Left ventricle myocardium inferior (tissue), 1 donor: ENCODE data around the gene DISP1. TPM values are rescaled to one million over a fixed set of nuclear protein-coding genes. Genes with fewer than 3 reads are reported as not detected.

Experiments used
- DNase-seq: peaks from one replicate; pipeline ENCODE4 v3.0.0-alpha.2; 2020
- H3K27ac ChIP-seq: fragments of 200-600 bp; replicated peaks from 2 replicates; pipeline ENCODE4 v1.8.0; 2021
- H3K27me3 ChIP-seq: fragments of 200-600 bp; 2 replicates; pipeline ENCODE4 v1.8.0; 2021; ENCODE audit warnings: low read depth
- H3K36me3 ChIP-seq: fragments of 200-600 bp; 2 replicates; pipeline ENCODE4 v1.8.0; 2021
- H3K4me1 ChIP-seq: fragments of 200-600 bp; 2 replicates; pipeline ENCODE4 v1.8.0; 2021
- H3K4me3 ChIP-seq: fragments of 200-600 bp; 2 replicates; pipeline ENCODE4 v1.8.0; 2021; ENCODE audit warnings: mild to moderate bottlenecking, moderate library complexity
- H3K9me3 ChIP-seq: fragments of 200-600 bp; replicated peaks from 2 replicates; pipeline ENCODE4 v1.8.0; 2021
- CTCF ChIP-seq: fragments of 200-600 bp; IDR thresholded peaks from 2 replicates; pipeline ENCODE4 v1.8.0; 2021; ENCODE audit warnings: antibody characterized with exemption, mild to moderate bottlenecking, borderline replicate concordance
- intact Hi-C: fragments of 100-400 bp; cut with micrococcal nuclease; formaldehyde crosslinking; loops from one replicate; pipeline ENCODE4 v1.11.0; 2022
- total RNA-seq: library from RNA; stranded (reverse); fragmentation: NEBNext Ultra II Directional; extraction: Animal tissue kit (Norgen Biotek cat#: 25700); gene quantifications from one replicate; pipeline ENCODE4 v1.2.1, GENCODE V29; 2021
- donor health status: DM: no; HTN: yes; CAD: no; lungs with severe emphysema.

DISP1 gene
- total RNA-seq, 1 donor from 2014 or later: 3.4 TPM

DNA sequence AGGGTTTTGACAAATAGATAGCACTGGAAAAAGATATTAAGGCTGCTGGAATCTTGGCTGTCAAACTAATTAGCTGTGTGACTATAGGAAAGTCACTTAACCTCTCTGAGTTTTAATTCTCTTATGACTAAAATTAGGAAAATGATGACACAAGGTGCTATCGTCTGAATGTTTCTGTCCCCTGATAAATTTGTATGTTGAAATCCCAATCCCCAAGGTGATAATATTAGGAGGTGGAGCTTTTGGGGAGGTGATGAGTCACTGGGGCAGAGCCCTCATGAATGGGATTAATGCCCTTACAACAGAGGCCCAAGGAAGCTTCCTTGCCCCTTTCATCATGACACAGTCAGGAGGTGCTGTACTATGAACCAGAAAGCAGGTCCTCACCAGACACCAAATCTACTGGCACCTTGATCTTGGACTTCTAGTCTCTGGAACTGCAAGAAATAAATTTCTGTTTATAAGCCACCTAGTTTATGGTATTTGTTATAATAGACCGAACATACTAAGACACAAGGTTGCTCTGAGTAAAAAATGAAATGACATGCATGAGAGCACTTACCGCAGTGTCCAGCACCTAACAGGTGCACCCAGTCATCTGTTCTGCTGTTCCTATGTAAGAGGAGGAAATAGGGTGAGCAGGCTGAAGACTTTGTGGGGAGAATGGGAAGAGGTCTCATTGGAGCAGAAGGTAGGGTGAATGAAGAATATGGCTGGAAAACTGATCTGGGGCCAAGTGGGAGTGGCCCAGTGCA, 26.3 kb upstream of the DISP1 start:
- peaks cover 16% of the 10 kb centered on the region for H3K4me1 ChIP-seq
- intact Hi-C loops: no loop called here
- TF ChIP-seq CTCF: no peak
- no peak for DNase-seq
- H3K9me3 ChIP-seq: no peaks in the 10 kb centered on the region
- no peaks in the 10 kb centered on the region for H3K36me3 ChIP-seq
- H3K4me3 ChIP-seq: no peak overlapping the region
- H3K27me3 ChIP-seq: no peaks in the 10 kb centered on the region
- H3K27ac ChIP-seq: no peak overlapping the region

GRCh38 chr1:222790115-222790514, 24.7 kb upstream of the DISP1 start:
- intact Hi-C loops: loop anchor here (5.0 kb wide), 1 partner anchor 292 kb away; no protein-coding TSS in a partner anchor
- H3K4me1 ChIP-seq: peaks cover 20% of the 10 kb centered on the region
- H3K4me3 ChIP-seq: no peak overlapping the region
- TF ChIP-seq CTCF: no peak
- no peaks in the 10 kb centered on the region for H3K9me3 ChIP-seq
- no peak overlapping the region for H3K27ac ChIP-seq
- H3K27me3 ChIP-seq: no peaks in the 10 kb centered on the region
- DNase-seq: no peak
- no peaks in the 10 kb centered on the region for H3K36me3 ChIP-seq

DNA sequence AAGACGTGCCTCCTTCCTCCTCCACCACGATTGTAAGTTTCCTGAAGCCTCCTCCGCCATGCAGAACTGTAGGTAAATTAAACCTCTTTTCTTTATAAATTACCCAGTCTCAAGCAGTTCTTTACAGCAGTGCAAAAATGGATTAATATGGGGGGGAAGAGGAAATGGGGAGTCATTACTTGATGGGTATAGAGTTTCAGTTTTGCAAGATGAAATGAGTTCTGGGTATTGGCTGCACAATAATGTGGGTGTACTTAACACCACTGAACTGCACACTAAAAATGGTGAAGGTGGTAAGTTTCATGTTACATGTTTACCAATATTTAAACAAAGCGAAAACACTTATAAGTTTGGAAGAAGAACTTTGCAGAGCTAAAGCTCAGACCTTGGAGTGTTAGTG, 24.3 kb upstream of the DISP1 start:
- peaks cover 16% of the 10 kb centered on the region for H3K4me1 ChIP-seq
- TF ChIP-seq CTCF: no peak
- no peaks in the 10 kb centered on the region for H3K27me3 ChIP-seq
- DNase-seq: no peak
- H3K36me3 ChIP-seq: no peaks in the 10 kb centered on the region
- H3K4me3 ChIP-seq: no peak overlapping the region
- H3K27ac ChIP-seq: no peak overlapping the region
- intact Hi-C loops: loop anchor here (5.0 kb wide), 1 partner anchor 292 kb away; no protein-coding TSS in a partner anchor
- no peaks in the 10 kb centered on the region for H3K9me3 ChIP-seq

- Histone ChIP-seq H3K36me3 (no peaks in the 10 kb centered on the region), H3K9me3 (no peaks in the 10 kb centered on the region), H3K27me3 (no peaks in the 10 kb centered on the region), H3K4me3 (no peak overlapping the region), H3K27ac (no peak overlapping the region), H3K4me1 (peaks cover 10% of the 10 kb centered on the region)
- no peak for DNase-seq
- intact Hi-C loops: loop anchor here (5.0 kb wide), 1 partner anchor 291 kb away; no protein-coding TSS in a partner anchor
- TF ChIP-seq CTCF: no peak
Observed at GRCh38 chr1:222791006-222791710, 23.7 kb upstream of the DISP1 start.

DNA sequence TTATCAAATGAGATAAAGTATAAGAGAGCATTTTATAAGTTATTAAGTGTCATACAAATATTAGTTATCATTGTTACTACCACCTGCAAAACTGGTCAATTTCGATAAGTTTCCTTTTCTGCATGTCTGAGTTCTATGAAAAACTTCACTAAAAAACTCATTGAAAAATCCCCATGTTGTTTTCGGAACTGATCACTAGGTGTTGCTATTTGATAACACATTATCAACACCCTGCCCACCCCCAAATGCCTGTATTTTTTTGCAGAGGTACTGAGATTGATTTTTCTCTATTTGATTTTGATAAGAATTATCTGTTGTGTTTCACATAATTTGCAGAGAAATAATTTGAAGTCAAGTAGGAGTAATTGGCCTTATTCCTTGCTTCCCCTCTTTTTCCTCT, 22.1 kb upstream of the DISP1 start:
- Histone ChIP-seq H3K9me3 (no peaks in the 10 kb centered on the region), H3K27me3 (no peaks in the 10 kb centered on the region), H3K4me1 (peaks cover 5% of the 10 kb centered on the region), H3K4me3 (no peak overlapping the region), H3K36me3 (no peaks in the 10 kb centered on the region), H3K27ac (no peak overlapping the region)
- no peak for DNase-seq
- peak; percentile 71 for TF ChIP-seq CTCF
- intact Hi-C loops: loop anchor here (5.0 kb wide), 1 partner anchor 290 kb away; no protein-coding TSS in a partner anchor
